WERI-Rb-1 (cell line): ENCODE data around the gene DNAJB6.

Experiments used
- DNase-seq: peaks from one replicate; pipeline ENCODE4 v3.0.0-alpha.2; 2020
- H3K27ac ChIP-seq: fragments of 250-450 bp; sonication (Bioruptor Pico); 2 replicates; pipeline ENCODE4 v1.5.1; 2020; ENCODE audit warnings: mild to moderate bottlenecking, moderate library complexity
- H3K27me3 ChIP-seq: fragments of 250-450 bp; sonication (Bioruptor Pico); 2 replicates; pipeline ENCODE4 v1.5.1; 2021; ENCODE audit warnings: mild to moderate bottlenecking, low read depth, moderate library complexity; ENCODE audit not compliant: insufficient read depth, severe bottlenecking
- H3K36me3 ChIP-seq: fragments of 250-450 bp; sonication (Bioruptor Pico); 2 replicates; pipeline ENCODE4 v1.5.1; 2020; ENCODE audit warnings: mild to moderate bottlenecking, moderate library complexity
- H3K4me3 ChIP-seq: 2 replicates; pipeline ENCODE4 v1.5.1; 2011; ENCODE audit warnings: low read depth, mild to moderate bottlenecking, control low read depth, low read length
- H3K9me3 ChIP-seq: fragments of 250-450 bp; sonication (Bioruptor Pico); 2 replicates; pipeline ENCODE4 v1.5.1; 2021; ENCODE audit warnings: mild to moderate bottlenecking, moderate library complexity; ENCODE audit not compliant: severe bottlenecking
- TF ChIP-seq, protein P1 (sequence below): IDR thresholded peaks from 2 replicates; pipeline ENCODE4 v1.5.1; 2011; ENCODE audit warnings: low read depth, mild to moderate bottlenecking, control low read depth, inconsistent platforms, low read length

Gene DNAJB6

DNA sequence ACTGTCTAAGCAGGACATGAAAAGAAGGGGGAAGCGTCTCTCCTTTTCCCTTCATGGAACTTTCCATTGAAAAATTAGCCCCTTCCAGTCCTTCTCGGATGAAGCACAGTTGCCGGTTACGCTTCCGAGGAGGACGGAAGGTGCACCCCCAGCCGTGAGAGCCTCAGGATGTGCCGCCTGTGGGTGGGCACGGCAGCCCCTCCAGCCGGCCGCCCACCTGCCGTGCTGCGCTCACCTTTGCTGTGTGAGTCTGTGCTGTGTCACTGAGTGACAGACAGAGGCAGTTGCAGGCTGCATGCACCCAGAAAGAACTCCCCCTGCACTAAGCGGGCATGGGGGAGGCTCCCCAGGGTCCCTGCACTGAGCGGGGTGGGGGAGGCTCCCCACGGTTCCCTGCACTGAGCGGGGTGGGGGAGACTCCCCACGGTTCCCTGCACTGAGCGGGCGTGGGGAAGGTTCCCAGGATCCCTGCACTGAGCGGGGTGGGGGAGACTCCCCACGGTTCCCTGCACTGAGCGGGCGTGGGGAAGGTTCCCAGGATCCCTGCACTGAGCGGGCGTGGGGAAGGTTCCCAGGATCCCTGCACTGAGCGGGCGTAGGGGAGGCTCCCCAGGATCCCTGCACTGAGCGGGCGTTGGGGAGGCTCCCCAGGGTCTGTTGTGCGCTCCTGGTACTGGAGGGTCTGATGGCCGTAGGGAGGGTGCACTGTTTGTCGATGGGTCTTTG is 74.2 kb downstream of the DNAJB6 start:
- TF ChIP-seq, protein P1, sequence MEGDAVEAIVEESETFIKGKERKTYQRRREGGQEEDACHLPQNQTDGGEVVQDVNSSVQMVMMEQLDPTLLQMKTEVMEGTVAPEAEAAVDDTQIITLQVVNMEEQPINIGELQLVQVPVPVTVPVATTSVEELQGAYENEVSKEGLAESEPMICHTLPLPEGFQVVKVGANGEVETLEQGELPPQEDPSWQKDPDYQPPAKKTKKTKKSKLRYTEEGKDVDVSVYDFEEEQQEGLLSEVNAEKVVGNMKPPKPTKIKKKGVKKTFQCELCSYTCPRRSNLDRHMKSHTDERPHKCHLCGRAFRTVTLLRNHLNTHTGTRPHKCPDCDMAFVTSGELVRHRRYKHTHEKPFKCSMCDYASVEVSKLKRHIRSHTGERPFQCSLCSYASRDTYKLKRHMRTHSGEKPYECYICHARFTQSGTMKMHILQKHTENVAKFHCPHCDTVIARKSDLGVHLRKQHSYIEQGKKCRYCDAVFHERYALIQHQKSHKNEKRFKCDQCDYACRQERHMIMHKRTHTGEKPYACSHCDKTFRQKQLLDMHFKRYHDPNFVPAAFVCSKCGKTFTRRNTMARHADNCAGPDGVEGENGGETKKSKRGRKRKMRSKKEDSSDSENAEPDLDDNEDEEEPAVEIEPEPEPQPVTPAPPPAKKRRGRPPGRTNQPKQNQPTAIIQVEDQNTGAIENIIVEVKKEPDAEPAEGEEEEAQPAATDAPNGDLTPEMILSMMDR: no peak
- Histone ChIP-seq H3K27ac (no peak overlapping the region), H3K36me3 (peaks cover 12% of the 10 kb centered on the region), H3K27me3 (no peaks in the 10 kb centered on the region), H3K4me3 (no peak overlapping the region), H3K9me3 (no peaks in the 10 kb centered on the region)
- no peak for DNase-seq

DNA sequence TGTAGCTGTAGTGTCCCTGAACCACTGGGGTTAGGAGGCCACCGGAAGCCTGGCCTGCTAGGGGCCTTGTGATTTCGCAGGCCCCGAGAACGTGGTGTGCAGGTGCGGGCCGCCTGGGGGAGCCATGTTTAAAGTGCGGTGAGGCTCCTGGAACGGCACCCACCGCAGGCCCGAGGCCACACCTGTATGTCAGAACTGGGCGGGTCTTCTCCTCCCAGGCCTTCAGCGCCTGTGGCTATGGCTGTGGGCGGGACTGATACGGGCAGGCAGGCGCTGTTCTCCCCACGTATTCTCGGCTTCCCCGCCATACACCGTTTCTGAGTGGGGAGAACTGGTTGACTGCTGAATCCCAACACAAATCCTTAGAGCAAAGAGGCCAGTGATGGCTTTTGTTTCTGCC is 74.8 kb downstream of the DNAJB6 start:
- DNase-seq: no peak
- Histone ChIP-seq H3K36me3 (peaks cover 12% of the 10 kb centered on the region), H3K9me3 (no peaks in the 10 kb centered on the region), H3K4me3 (no peak overlapping the region), H3K27ac (no peak overlapping the region), H3K27me3 (no peaks in the 10 kb centered on the region)
- TF ChIP-seq, protein P1: no peak

DNA sequence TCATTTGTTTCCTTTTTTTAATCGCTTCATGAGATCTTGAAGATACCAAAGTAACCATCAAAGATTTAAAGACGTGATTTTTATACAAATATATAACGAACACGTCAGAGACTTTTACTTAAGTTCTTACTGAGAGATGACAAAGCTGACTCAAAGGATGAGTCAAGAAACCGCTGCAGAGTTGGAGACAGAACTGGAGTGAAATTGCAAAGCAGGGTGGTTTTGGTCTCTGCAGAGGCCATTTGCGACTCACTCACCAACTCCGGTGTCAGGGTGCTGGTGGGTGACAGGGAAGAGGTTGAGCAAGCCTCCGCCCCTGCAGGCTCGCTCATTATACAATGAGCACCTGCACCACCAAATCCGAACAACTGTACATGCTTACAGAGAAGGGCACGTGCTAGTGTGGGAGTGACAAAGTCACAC is 75.2 kb downstream of the DNAJB6 start:
- no peak overlapping the region for H3K27ac ChIP-seq
- no peak for DNase-seq
- H3K27me3 ChIP-seq: no peaks in the 10 kb centered on the region
- peaks cover 15% of the 10 kb centered on the region for H3K36me3 ChIP-seq
- TF ChIP-seq, protein P1: no peak
- H3K4me3 ChIP-seq: no peak overlapping the region
- H3K9me3 ChIP-seq: no peaks in the 10 kb centered on the region

DNA sequence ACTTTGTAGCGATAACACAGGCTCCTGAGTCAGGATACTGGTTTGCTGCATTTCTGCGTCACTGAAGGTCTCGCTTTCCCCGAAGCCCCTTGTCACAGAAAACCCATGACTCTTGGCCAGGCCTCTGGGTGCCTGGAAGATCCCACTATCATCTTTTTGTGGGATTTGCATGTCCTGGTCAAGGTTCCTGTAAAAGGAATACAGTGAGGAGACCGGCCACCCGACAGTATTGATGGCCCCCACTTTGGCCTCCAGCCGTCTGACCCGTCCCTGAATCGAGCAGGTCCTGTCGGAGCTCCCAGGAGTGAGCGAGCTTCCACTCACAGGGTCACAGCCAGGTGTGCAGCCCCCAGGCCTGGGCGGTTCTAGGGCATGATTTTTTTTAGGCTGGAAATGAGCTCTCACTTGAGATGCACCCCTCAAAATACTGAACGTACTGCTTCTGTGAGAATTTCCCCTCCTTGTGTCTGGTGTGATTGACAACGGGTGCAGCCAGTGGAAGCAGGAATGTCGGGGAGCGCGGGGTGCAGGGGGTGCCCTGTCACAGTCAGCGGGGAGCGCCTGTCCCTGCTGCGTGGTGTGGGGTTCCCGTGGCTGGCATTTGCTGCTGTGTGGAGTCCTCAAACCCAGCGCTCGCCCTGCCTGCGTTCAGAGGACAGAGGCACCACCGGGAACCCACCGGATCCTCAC is 75.8 kb downstream of the DNAJB6 start:
- no peak for DNase-seq
- TF ChIP-seq, protein P1: no peak
- no peak overlapping the region for H3K27ac ChIP-seq
- H3K4me3 ChIP-seq: no peak overlapping the region
- H3K9me3 ChIP-seq: no peaks in the 10 kb centered on the region
- H3K27me3 ChIP-seq: no peaks in the 10 kb centered on the region
- peaks cover 16% of the 10 kb centered on the region for H3K36me3 ChIP-seq

DNA sequence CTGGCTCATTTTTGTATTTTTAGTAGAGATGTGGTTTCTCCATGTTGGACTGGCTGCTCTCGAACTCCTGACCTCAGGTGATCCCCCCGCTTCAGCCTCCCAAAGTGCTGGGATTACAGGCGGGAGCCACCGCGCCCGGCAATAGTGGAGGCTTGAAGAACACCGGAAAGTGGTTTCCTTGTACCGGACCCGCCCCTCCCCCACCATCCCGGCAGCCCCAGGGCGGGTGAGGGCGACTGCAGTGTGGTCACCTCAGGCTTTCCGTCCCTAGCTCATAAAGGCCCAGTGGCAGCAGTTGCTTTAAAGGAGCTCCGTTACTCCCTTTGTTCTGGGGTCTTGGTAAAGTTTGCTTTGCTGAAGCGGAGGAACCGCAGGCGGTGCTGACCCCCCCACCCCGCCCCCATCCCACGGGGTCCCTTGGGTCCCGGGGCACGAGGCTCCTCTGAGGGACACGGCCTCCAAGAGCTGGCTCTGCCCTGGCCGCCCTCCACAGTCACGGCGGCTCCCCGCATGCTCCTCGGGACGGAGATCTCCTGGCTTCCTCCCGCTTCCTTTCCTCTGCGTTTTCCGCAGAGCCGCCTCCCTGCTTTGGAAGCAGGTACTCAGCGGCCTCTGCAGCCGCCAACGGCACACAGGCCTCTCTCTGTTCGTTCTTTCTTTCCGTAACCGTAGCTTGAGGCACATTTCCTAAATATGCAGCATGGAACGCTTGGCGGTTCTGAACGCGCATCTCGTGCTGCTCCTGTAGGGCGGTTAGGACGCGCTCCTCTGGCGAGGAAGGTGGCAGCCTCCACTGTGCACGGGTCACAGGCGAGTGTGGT is 77.3 kb downstream of the DNAJB6 start:
- peaks cover 16% of the 10 kb centered on the region for H3K36me3 ChIP-seq
- H3K27ac ChIP-seq: no peak overlapping the region

More for the DNA sequence above, 77.3 kb downstream of the DNAJB6 start:
- TF ChIP-seq, protein P1: no peak
- no peak overlapping the region for H3K4me3 ChIP-seq
- DNase-seq: no peak
- no peaks in the 10 kb centered on the region for H3K27me3 ChIP-seq
- no peaks in the 10 kb centered on the region for H3K9me3 ChIP-seq
